Measurements from ENCODE around the gene NAPG.
"Not testable (repeated sequence)": the region's sequence is repeated elsewhere in the genome, so short reads cannot be mapped to it uniquely, and the experiment has no call there.

Gene NAPG

GRCh38 chr18:10556251-10556650 is 30.4 kb downstream of the NAPG start:
- not testable (repeated sequence) for DNase-seq

DNA sequence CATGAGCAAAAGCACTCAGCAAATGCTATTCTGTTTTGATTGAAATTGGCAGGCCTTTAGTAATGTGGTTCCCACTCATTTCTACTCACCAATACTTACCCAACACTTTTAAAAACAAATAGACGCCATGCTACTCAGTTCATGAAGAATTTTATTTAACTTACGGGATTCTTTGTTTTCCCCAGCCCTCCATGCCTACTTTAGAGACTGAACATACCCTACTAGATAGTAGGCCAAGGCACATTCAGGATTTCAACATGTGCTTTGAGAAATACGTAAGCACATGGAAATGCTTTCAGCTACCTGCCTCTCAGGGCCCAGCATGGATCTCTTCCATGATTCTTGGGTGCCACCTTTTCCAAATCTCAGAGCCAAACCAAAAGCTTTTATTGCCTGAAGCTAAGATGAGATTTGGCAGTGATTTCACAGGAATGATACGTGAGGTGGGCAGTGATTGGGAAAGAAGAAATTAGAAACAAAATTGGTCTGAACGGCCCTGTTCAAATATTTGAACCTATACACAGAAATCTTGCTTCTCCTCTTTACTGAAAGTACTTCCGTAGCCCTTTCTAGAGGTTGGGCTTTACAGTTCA is 31.4 kb downstream of the NAPG start:
- DNase-seq: no peak

GRCh38 chr18:10558243-10558966 is 32.6 kb downstream of the NAPG start:
- DNase-seq: no peak

DNA sequence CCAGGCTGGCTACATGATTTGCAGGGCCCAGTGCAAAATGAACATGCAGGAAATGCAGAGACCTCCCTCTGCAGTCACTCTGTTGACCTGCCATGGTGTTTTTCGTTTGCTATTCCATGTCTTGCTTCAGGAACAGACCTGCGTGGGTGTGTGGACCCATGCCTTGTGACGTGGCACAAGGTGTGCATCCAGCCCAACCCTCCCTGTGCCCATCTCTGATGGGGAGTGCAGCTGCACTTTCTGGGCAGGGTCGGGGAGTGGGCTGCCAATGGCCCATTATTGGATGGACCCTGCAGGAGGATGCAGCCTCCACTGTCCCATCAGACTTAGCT is 33.1 kb downstream of the NAPG start:
- DNase-seq: no peak

- DNase-seq: no peak
Measured at GRCh38 chr18:10559553-10560451, 34.0 kb downstream of the NAPG start.

DNA sequence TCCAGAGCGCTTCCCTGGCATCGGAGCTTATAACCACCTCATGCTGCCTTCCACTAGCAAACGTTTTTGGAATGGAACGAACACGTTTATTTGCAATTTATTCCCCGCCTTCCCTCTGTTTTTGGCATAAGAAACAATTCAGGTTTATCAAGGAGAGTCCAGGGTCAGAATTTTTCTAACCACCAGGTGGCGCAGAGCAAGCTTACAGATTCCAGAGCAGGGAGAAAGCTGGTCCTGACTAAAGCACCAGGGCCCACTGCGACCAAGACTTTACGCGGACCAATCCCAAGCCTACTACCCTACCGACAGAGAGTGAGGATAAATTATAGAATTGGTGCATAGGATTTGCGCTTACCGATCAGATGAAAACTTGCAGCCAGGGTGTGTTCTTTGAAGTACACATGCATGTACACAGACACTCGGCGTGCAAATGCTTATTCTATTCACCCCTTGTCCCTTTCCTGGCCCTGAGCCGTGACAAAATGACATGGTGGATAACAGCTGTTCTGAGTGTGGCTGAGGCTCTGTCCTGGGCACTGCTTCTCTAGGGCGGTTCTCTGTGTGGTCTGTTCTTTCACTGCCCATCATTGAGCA is 34.7 kb downstream of the NAPG start:
- no peak for DNase-seq

DNA sequence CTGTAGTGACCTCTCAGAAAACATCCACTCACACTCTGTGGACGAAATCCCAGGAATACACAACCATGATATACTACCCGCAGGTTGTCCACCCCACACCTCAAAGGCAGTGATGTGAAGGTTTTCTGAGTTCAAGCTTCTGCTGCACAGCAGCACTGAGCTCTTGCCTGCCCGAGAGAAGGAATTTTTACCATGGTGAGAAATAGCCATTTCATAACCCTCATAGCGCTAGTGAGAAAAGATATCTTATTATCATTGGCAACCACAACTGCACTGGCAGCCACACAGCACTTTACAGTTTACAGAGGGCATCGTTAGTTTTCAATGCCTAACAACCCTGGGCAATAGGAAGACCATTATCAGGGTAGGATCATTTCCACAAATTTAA is 36.9 kb downstream of the NAPG start:
- no peak for DNase-seq

- no peak for DNase-seq
Measured at GRCh38 chr18:10563886-10564285, 38.1 kb downstream of the NAPG start.

DNA sequence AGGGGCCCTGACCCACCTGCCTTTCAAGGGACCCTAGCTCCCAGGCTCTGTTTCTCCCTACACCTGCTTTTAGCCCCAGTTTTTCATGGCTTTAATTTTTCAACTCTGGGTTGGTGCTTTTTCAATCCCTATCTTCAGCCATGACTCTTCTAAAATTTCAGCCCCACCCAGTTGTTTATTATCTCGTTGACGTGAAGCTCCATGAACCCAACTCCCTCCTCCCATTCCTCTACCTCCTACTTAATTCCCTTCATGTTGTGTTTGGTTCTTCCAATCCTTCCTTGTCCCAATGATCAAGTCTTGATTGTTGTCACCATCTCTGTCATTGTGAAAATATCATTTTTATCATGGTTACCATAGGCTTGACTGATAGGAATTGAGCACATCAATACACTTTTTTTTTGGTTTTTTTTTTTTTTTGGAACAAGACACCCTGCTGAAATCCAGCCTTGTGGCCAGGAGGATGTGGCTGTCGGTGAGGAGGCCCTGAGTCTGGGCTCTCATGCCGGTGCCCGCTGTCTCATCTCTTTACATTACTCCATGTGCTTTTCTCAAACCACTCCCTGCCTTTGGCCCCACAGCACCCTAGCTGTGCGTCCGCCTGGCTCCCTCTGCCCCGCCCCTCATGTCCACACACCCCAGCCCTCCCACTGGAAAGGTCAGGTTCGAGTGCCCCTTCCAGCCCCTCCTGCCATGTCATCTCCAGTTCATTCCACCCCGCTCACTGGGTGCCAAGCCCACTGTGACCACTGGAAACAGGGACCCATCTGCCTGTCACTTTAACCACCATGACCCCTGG is 39.3 kb downstream of the NAPG start:
- DNase-seq: no peak

GRCh38 chr18:10565835-10566234 is 40.0 kb downstream of the NAPG start:
- no peak for DNase-seq

- no peak for DNase-seq
Measured at GRCh38 chr18:10566390-10566789, 40.6 kb downstream of the NAPG start.

GRCh38 chr18:10569941-10570340 is 44.1 kb downstream of the NAPG start:
- not testable (repeated sequence) for DNase-seq

DNA sequence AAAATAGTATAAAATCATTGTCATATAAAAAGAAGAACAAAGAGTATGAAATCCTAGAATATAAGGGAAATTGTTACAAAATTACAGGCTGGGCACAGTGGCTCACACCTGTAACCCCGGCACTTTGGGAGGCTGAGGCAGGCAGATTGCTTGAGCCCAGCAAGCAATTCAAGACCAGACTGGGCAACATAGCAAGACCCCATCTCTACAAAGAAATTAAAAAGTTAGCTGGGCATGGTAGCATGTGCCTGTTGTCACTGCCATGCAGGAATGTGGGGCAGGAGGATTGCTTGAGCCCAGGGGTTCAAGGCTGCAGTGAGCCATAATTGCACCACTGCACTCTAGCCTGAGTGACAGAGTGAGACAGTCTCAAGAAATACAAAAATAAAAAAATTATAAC is 44.8 kb downstream of the NAPG start:
- no peak for DNase-seq

DNA sequence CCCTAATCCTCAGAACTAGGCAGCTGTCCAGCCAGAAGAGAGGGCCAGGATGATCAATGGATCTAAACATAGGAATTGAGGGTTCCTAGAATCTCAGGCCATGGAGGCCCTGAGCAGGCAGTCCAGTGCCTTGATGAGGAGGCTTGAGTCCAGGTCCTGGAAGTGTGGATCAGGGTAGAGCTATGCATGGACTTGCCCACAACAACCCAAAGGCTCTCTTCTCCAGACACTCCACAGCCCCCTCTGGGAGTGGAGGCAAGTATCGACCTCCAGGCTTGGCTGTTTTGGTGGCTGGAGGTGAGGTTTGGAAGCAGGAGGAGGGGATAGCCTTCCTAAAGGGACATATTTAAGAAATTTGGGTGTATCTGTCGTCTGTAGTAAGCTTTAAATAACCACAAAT is 45.7 kb downstream of the NAPG start:
- no peak for DNase-seq

GRCh38 chr18:10573261-10573660 is 47.4 kb downstream of the NAPG start:
- DNase-seq: not testable (repeated sequence)

DNA sequence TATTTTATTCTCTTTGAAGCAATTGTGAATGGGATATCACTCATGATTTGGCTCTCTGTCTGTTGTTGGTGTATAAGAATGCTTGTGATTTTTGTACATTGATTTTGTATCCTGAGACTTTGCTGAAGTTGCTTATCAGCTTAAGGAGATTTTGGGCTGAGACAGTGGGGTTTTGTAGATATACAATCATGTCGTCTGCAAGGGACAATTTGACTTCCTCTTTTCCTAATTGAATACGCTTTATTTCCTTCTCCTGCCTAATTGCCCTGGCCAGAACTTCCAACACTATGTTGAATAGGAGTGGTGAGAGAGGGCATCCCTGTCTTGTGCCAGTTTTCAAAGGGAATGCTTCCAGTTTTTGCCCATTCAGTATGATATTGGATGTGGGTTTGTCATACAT is 48.6 kb downstream of the NAPG start:
- not testable (repeated sequence) for DNase-seq

DNA sequence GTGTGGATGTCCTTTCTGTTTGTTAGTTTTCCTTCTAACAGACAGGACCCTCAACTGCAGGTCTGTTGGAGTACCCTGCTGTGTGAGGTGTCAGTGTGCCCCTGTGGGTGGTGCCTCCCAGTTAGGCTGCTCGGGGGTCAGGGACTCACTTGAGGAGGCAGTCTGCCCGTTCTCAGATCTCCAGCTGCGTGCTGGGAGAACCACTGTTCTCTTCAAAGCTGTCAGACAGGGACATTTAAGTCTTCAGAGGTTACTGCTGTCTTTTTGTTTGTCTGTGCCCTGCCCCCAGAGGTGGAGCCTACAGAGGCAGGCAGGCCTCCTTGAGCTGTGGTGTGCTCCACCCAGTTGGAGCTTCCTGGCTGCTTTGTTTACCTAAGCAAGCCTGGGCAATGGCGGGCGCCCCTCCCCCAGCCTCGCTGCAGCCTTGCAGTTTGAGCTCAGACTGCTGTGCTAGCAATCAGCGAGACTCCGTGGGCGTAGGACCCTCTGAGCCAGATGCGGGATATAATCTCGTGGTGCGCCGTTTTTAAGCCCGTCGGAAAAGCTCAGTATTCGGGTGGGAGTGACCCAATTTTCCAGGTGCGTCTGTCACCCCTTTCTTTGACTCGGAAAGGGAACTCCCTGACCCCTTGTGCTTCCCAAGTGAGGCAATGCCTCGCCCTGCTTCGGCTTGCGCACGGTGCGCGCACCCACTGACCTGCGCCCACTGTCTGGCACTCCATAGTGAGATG is 52.2 kb downstream of the NAPG start:
- DNase-seq: not testable (repeated sequence)

DNA sequence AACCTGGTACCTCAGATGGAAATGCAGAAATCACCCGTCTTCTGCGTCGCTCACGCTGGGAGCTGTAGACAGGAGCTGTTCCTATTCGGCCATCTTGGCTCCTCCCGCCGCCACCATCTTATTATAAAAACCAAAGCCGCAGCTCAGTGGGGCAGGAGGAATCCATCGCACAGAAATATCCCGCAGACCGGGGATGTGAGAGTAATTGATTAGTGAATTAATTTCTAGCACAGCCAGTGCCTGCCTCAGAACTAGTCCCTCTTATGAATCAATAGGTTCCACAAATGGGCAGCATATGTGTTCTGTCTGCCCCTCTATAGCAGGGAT is 52.7 kb downstream of the NAPG start:
- DNase-seq: not testable (repeated sequence)

DNA sequence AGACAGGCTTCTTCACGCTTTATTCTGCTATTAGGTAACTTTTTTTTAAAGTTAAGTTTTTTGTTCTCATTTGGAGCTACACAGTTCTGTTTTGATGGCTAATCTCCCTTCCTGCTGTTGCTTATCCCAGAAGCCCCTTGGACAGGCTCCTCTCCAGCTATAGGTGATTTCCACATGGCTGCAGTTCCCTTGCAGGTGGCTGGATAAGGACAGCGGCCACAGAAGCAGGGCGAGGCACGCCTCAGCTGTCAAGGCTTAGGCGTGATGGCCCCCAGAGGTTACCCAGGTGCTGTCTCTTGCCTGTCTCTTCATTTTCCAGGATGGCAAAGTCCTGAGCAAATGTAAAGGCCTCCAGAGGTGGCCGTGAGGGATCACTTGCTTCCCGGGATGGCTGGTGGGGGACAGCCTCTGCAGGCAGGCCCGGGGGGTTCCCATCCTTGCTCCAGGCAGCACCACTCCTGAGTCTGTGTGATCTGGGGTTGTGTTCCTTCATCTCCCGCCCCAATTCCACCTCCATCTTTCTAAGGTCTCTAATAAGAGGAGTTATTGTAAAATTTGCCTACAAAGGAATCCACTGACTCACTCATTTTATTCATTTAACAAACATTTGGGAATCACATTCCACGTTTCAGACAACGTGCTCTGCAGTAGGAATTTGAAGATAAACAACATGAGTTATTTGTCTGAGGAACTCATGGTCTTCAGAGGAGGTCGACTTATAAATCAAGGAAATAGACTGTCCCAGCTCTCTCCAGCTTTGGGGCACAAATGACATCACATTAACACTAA is 53.4 kb downstream of the NAPG start:
- no peak for DNase-seq

GRCh38 chr18:10580215-10580614 is 54.4 kb downstream of the NAPG start:
- DNase-seq: no peak

DNA sequence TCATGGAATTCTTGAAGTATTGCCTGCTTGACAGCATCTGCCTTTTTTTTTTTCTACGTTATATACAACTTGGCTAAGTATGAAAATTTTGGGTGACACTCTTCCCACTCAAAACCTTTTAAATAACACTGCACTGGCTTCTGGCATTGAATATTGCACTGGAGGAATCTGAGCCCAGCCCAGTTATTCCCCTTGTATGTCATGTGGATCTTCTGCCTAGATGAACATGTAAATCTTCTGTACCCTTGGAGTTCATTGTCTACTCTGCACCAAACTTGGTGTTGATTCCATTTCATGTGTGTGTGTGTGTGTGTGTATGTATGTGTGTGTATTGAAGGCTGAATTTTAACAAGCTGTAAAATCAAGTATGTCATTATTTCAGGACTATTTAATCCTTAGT is 59.4 kb downstream of the NAPG start:
- no peak for DNase-seq
